HG02623 (cell line): ENCODE measurements around the gene SCCPDH.
"Not testable (repeated sequence)": the region's sequence is repeated elsewhere in the genome, so short reads cannot be mapped to it uniquely, and the experiment has no call there.

Source experiments
- ATAC-seq: cut with Tn5 transposase; IDR thresholded peaks from one replicate; pipeline ENCODE4 v1.9.1; 2021; ENCODE audit warnings: moderate library complexity; ENCODE audit not compliant: unreplicated experiment

The SCCPDH gene

GRCh38 chr1:246703581-246703980 lies 20.6 kb upstream of the SCCPDH start:
- ATAC-seq: no peak

GRCh38 chr1:246705368-246705767 lies 18.8 kb upstream of the SCCPDH start:
- ATAC-seq: no peak

- no peak for ATAC-seq
Measured at GRCh38 chr1:246708166-246708565, 16.0 kb upstream of the SCCPDH start.

GRCh38 chr1:246709196-246709595 lies 15.0 kb upstream of the SCCPDH start:
- ATAC-seq: no peak

GRCh38 chr1:246709835-246710234 lies 14.4 kb upstream of the SCCPDH start:
- no peak for ATAC-seq

- no peak for ATAC-seq
Measured at GRCh38 chr1:246711548-246712003, 12.6 kb upstream of the SCCPDH start.

- not testable (repeated sequence) for ATAC-seq
Measured at GRCh38 chr1:246712428-246712827, 11.8 kb upstream of the SCCPDH start.

GRCh38 chr1:246719361-246719760 lies 4.8 kb upstream of the SCCPDH start:
- ATAC-seq: not testable (repeated sequence)

- not testable (repeated sequence) for ATAC-seq
Measured at GRCh38 chr1:246720814-246721213, 3.4 kb upstream of the SCCPDH start.

- no peak for ATAC-seq
Measured at GRCh38 chr1:246722720-246723119, 1.5 kb upstream of the SCCPDH start.

- peak; percentile 5 for ATAC-seq
Measured at GRCh38 chr1:246724731-246725095, 504 bp downstream of the SCCPDH start.

GRCh38 chr1:246725191-246725590 lies 982 bp downstream of the SCCPDH start:
- no peak for ATAC-seq

- no peak for ATAC-seq
Measured at GRCh38 chr1:246726255-246726679, 2.1 kb downstream of the SCCPDH start.

- ATAC-seq: no peak
Measured at GRCh38 chr1:246726881-246727280, 2.7 kb downstream of the SCCPDH start.

- no peak for ATAC-seq
Measured at GRCh38 chr1:246727594-246727993, 3.4 kb downstream of the SCCPDH start.

- ATAC-seq: no peak
Measured at GRCh38 chr1:246728311-246728710, 4.1 kb downstream of the SCCPDH start.

GRCh38 chr1:246729040-246729439 lies 4.8 kb downstream of the SCCPDH start:
- not testable (repeated sequence) for ATAC-seq

- ATAC-seq: no peak
Measured at GRCh38 chr1:246730839-246731238, 6.6 kb downstream of the SCCPDH start.

- ATAC-seq: not testable (repeated sequence)
Measured at GRCh38 chr1:246731873-246732272, 7.7 kb downstream of the SCCPDH start.

- ATAC-seq: no peak
Measured at GRCh38 chr1:246733704-246734103, 9.5 kb downstream of the SCCPDH start.

GRCh38 chr1:246734866-246735265 lies 10.7 kb downstream of the SCCPDH start:
- no peak for ATAC-seq

- no peak for ATAC-seq
Measured at GRCh38 chr1:246735735-246736134, 11.5 kb downstream of the SCCPDH start.

GRCh38 chr1:246742396-246742795 lies 18.2 kb downstream of the SCCPDH start:
- no peak for ATAC-seq

- ATAC-seq: not testable (repeated sequence)
Measured at GRCh38 chr1:246746155-246746554, 21.9 kb downstream of the SCCPDH start.
